NCI-H226 (cell line): ENCODE results near the gene ENTHD1.

Experiments used
- DNase-seq: peaks from one replicate; pipeline ENCODE4 v3.0.0-alpha.2; 2015

The ENTHD1 gene, protein sequence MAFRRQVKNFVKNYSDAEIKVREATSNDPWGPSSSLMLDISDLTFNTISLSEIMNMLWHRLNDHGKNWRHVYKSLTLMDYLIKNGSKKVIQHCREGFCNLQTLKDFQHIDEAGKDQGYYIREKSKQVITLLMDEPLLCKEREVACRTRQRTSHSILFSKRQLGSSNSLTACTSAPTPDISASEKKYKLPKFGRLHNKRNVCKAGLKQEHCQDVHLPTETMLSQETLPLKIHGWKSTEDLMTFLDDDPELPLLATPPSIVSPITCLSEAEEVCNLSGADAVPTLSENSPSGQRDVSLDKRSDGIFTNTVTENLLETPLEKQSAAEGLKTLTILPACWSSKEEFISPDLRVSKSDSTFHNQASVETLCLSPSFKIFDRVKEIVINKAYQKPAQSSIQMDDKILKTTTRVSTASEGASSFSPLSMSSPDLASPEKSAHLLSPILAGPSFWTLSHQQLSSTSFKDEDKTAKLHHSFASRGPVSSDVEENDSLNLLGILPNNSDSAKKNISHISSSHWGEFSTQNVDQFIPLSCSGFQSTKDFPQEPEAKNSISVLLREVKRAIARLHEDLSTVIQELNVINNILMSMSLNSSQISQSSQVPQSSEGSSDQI

DNA sequence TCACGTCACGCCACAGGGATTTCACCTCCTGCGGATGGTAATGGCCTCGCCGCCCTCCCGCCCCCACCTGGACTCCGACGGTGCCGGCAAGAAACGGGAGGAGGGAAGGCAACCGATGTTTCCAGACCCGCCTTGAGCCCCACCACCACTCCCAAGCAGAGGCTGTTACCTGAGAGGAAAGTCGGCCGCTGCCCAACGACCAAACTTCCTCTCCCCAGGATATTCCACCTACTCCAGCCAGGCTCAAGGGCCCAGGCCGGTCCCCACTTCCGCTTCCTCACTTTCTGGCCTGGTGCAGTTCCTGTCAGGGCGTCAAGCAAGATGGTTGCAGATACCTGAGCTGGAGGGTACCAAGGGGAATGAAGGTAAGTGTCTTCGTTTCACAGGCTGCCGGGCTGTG lies at the start of gene ENTHD1:
TSS of gene ENTHD1 (minus strand) at position 235 of the 400 bp plus-strand sequence. CDS start 6,012 bp downstream, outside the sequence.
- no peak for DNase-seq

DNA sequence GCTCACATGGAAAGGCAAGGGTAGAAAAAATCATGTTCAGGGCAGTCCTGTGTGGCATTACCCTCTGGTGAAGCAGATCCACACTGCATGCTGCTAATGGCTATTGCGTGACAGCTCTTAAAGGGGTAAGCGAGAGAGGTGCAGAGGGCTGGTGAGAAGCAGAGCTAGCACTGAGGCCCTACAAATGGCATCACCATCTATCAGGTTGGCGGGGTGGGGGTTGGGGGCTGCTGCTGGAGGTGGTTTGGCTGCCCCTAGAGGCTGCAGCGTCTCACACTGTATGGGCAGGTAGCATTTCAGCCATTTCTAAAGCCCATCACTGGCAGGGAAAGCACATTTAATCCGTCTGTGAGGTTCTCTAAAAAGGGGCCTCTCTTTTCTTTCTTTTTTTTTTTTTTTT lies 49.8 kb upstream of the ENTHD1 start:
- DNase-seq, result no peak

DNA sequence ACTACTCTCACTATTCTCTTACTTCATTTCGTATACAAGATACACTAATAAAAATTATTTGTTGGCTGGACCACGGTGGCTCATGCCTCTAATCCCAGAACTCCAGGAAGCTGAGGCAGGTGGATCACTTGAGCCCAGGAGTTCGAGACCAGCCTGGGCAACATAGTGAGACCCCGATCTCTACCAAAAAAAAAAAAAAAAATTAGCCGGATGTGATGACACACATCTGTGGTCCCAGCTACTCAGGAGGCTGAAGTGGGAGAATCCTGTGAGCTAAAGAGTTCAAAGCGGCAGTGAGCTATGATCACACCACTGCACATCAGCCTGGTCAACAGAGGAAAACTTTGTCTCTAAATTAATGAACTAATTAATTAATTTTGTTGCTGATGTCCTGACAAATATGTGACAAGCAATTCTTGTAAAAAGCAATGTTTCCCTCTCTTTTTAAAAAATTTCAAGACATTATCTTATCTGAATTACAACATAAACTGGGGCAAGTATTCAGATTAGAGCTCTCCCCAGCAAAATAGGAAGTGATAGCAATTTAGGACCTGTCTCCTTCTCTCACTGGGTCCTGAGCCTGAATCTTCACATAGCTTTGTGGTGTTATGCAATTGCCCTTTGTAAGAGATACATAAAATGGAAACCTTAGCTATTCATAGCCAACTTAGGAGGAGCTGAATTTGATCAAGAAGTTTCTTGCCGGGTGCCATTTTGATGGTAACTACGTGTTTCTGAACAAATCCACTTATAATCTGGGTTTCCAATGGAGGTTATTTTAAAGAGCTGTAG lies 49.1 kb upstream of the ENTHD1 start:
- no peak for DNase-seq

DNA sequence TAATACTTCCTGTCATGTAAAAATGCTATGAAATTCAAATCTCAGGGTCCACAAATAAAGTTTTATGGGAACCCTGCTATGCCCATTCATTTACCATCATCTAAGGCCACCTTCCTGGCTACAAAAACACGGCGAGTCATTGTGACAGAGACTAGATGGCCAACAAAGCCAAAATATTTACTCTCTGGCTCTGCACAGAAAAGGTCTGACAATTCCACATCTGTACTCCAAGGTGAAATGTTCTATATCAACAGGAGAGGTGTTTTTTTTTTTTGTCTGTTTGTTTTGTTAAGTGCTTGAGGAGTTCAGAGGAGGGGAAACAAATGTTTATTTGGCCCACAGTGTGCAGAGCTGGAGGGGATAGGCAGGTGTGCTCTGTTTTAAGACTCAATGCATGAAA lies 48.0 kb upstream of the ENTHD1 start:
- DNase-seq, result no peak

DNA sequence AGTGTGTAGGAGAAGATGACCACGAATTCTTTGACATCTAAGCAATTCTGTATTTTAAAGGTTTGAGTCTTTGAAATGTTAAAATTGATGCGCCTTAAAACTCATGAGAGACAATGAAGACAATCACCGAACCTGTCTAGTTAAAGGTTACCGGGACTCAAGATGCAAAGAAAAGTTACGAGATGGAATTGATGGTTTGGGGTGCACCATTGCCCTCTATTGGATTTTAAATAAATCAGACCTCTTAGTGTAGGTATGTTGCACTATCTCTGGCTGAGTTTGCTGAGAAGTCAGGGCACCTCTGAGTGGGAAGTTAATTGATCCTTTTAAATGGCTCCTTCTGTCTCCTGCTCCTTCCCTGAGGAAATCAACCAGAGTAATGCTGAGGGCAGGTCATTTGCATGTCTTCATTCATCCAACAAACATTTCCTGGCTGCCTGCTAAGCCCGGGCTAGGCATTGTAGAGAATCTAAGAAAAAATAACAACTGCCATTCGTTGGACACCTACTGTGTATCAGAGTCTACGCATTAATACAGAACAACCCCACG lies 47.3 kb upstream of the ENTHD1 start:
- no peak for DNase-seq

DNA sequence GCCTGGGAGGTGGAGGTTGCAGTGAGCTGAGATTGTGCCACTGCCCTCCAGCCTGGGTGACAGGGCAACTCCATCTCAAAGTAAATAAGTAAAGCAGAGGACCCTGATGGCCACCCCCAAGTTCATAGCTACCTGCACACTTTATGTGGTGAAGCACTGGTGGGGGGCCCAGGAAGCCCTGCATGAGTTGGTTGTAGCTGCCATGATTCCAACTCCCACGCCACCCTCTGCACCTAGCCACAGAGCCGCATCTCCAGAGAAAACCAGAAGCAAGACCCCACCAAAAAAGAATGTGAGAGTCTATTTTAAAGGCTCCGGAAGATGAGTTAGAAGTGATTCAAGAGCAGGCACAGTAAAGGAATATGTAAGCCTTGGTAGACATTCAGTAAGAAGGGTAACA lies 46.3 kb upstream of the ENTHD1 start:
- no peak for DNase-seq

DNA sequence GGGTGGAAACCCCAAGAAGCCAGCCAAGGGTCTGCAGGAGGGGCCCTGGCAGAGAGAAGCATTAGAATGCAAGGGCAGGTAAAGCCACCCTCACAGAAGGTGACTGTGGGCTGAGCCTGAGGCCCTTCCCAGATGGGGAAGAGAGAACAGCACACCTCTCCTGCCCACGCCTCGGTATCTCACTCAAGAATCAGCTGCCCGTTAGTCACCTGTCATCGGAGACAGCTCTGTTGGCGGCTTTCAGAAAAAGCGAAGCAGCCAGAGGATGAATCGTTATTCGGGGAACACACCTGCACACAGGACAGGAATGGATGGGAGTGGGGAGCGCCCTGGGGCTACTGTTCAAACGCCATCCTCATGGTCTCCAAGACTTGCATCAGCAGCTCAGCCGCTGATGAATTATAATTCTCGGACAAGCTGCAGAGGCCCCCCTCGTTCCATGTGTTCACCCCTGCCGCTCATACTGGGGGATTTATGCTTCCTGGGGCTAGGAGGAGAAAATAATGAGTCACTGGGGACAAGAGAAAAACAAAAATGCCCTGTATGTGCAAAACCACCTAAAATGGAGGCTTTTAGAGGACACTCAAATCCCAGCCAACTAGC lies 45.0 kb upstream of the ENTHD1 start:
- no peak for DNase-seq

DNA sequence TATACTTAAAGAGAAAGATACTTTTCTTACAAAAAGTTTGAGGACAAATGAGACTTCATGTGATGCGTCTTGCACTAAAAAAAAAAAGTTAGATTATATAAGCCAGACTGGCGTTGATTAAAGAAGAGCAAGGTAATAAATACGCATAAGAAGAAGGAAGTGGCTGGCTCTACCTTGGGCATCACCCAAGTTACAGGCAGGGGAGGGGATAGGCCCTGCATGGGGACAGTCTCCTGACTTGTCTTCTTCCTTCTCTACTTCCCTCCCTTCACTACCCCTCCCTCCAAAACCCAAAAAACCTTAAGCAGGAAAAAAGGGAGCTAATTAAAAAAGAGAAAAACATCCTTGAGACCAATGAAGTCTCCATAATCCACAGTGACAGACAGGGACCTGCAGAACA lies 44.3 kb upstream of the ENTHD1 start:
- DNase-seq, result no peak

DNA sequence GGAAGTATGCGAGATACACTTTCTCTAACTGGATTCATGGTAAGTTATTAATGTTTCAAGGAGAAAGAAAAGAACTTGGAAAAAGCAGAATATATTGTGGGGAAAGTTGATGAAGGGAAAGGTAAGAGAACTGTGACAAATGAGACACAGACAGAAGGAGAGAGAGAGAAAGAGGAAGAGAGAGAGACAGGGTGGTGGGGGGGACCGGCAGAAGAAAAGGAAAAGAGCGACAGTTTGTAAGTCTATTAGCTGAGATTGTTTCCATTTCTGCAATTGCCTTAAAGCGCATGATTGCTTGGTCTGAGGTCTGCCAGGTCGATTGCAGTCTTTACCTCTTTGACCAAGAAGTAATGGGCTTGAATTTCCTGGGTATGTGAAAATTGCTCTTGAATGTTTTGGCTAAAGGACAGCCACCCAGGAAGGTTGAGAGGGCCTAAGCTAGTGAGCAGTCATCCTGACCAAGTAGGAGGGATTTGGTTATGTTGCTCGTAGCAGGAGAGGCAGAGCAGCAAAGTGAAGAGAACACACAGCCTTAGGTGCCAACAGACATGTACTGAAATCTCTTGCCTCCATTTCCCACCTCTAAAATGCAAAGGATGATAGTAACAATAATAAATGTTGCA lies 43.1 kb upstream of the ENTHD1 start:
- DNase-seq, result no peak

DNA sequence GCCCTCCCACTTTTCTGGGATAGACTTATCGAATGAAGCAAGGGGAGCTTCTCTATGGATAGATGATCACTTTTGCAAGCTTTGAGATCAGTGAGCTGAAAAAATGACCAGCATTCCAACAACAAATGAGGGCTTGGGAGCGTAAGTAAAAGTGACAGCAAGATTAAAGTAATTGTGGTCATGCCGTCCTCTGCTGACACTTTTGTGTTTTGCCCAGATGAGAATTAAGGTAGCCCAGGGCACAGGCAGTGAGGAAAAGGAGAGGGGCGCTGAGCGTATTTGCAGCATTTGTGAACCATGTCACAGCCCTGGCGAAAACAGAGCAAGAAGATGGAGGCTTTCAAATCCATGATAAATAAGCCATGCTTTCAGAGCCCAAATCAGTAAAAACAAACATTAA lies 42.1 kb upstream of the ENTHD1 start:
- DNase-seq, result no peak

DNA sequence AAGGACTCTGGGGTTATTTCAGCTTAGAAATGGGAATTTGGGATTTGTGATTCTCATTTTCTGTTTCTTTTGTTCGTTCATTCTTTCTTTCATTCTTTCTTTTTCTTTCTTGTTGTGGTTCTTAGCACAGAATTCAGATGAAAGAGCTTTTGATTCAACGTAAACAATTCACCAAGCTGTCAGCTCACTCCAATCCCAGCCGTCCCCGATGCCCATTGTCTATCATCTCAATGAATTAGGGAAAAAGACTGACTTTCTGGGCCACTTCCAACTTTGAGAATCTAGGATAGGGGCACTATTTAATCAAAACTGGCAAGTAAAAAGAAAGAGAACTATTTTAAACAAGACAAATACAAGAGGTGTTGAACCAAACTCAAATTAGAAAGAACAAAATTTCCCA lies 41.6 kb upstream of the ENTHD1 start:
- DNase-seq, result no peak

DNA sequence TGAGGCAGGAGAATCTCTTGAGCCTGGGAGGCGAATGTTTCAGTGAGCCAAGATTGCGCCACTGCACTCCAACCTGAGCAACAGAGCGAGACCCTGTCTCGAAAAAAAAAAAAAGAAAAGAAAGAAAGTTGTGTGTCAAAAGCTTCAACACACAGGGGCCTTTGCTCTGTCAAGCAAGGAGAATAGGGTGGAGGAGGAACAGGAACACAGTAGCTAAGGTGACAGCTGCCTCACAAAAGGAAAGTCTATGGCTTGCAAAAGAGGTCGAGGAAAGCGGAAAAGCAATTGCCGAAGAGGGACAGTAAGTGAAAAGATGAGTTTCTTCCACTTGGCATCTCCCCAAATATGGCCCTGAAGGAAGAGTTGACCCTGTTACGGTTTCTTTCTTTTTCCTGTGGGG lies 40.2 kb upstream of the ENTHD1 start:
- no peak for DNase-seq

DNA sequence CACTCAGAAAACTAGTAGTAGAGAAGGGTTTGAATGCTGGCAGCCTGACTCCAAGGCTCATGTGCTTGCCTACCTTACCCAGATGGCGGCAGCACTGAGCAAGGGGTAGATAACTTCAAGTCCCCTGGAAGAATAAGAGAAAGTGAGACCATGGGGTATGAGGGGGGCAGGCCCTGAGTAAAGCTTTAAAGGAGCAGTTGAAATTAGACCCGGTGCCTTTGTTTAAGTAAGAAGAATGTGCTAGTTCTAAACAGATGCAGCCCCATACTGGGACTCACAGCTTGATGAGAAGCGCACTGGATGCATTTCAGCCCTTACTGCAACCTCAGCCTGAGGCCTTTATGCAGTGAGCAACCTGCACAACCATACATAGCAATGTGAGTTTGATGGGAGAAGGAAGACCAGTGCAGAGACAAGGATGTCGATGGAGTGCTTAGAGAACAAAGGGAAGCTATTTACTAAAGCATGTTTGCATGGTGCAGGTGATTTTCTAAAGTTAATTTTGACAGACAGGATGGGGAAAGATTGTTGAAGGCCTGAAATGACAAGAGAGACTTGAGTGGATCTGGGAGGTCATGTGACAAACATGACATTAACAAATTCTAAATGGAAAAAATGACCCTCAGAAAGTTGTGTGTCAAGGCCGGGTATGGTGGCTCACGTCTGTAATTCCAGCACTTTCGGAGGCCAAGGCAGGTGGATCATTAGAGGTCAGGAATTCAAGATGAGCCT lies 39.5 kb upstream of the ENTHD1 start:
- no peak for DNase-seq

DNA sequence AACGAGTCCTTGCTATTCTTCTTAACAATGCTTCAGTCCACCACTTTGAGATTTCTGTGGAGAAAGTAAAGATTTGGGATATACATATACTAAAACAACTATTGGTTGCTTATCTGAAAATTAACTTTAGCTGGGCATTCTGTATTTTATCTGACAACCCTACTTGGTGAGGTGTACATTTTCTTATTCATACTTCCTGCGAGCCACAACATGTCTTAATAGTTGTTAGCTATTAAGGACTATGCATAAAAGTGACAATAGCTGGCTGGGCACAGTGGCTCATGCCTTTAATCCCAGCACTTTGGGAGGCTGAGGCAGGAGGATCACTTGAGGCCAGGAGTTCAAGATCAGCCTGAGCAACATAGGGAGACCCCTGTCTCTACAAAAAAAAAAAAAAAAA lies 38.6 kb upstream of the ENTHD1 start:
- DNase-seq, result no peak

DNA sequence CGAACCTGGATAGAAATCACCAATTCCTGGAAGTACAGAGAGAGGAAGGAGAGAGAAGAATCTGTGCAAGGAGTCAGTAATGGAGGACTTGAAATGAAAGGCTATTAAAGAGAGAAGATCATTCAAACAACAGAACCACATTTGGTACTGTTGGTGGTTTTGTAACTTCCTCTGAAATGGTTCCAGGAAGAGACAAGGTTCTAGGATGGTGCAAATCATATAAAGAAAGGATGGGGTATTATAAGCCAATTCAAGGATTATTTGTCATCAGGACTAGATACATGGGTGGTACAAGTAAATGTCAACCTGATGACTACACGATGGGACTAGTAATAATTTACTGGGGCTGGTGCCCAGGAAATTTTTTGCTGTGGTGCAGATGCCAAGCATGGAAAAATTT lies 37.7 kb upstream of the ENTHD1 start:
- DNase-seq, result no peak

DNA sequence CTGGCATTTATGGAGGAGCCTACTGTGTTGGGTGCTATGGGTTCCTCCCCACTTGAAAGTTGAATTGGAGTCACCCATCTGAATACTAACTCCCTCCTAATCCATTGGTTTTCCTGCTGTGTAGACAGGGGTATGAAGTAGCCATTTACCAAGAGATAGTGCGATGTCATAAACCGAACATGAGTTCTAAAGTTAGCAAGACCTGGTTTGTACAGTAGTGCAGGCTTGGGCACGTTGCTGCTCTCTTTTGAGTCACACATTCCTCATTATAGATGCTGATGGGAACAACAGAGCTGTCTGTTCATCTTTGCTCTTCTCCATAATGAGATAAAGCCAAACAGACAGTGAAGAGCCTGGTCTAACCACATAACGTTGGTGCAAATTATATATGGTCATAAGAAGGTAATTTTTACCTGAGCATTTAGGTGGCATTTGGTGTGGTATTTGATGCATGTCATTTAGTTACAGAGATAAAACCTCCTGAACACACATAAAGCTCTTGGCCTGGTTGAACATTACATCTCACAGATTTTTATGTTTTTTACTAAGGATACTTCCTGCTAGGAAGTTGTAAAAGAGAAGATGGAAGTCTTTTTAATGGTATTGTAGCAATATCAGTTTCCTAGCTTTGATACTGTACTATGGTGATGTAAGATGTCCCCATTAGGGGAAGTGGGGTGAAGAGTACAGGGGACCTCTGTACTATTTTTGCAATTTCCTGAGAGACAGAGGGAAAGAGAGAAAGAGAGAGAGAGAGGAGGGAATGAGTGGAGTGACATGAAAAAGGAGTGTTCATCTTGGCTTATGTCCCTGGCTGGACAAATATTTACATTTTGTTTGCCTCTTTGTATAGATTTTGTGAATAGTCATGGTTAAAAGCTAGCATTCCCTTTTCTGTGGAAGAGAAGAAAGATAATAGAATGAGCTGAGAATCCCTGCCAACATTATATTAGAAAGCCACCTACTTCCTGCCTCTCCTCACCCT lies 35.3 kb upstream of the ENTHD1 start:
- no peak for DNase-seq

DNA sequence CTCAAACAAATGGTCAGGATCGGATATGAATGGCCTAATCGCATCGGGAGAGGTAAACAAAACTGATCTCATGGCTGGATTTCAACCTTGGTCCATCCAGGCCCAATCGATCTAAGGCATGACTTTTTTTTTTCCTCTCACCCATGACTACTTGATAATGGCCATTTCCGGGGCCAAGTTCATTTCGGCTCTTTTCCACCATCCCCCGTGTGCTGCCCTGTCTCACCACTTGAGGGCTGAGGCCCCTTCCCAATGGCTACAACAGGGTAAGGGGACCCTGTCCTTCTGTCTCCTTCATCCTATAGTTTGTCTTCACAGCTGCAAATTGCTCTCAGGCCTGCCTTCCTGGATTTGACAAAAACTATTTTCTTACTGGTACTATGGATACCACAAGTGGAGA lies 34.0 kb upstream of the ENTHD1 start:
- no peak for DNase-seq

DNA sequence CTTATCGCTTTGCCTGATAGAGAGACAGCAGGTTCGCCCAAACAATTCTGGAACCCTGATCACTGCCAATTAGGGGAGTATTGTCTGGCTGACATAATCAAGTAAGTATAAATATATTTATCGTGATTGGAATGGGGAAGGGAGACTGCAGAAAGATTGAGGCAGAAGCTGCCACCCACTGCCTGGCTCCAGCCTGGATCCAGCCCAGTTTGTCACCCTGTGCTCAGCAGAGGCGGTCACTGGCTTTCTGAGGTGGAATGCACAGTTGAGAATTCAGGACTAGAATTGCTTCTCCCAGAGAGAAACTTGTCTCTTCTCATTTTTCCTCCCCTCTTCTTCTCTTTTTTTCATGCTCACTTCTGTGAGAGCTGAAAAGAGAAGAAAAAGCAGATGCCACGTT lies 33.2 kb upstream of the ENTHD1 start:
- no peak for DNase-seq

DNA sequence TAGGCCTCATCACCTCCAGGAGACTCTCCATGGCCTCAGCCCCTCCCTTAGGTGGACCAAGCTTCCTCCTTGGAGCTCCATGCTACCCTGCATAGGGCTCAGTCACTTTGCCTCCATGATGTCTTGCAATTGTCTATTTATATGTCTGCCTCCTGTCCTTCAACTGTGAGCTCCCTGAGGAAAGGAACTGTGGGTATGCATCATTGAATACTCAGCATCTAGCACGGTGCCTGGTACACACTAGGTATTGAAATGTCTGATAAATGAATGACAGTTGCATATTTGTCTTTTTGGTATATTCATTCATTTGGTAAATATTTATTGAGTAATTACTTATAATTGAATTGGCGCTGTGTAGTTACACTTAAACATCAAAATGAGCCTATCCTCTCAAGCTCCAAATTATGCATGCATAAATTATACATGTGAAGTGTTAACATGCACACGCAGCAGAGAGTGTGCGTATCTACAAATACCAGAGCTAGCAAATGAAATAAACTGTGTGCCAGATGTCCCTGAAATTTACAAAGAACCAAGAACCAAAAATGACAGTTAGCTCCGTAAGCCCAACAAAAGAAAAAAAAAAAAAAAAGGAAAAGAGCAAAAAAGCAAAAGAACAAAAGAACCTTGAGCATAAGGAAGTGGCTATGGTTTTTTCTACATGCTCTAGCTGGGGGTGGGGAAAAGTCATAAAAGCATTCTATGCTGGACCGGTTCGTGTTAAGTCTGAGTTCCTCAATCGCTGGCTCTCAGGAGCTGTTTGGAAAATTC lies 32.5 kb upstream of the ENTHD1 start:
- no peak for DNase-seq

DNA sequence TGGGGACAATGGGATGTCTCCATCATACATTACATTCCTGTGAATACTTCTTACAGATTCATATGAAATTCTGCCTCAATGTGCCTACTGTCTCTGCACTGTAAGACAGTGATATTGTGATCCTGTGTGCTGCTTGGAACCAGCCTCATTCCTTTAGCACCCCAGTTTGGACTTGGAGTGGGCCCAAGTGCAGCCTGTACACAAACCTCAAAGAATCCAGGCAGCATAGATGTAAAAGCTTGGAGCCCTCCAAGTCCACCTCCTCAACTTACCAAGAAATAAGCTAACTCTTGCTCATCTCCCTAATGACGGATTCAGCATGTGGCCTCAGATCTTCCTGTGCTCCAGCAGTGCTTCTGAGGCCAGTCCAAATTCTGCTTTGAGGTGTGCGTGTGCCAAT lies 31.7 kb upstream of the ENTHD1 start:
- no peak for DNase-seq
